A204.1 (cell line): ENCODE data around the gene GALNT17.

Experiments used
- FAIRE-seq: peaks from 2 replicates; lab custom pipeline; 2012; peaks lifted over from hg19 to GRCh38; lab: Jason Lieb, UNC

GALNT17 gene

GRCh38 chr7:71753236-71753635, 621.3 kb downstream of the GALNT17 start:
- FAIRE-seq: no peak

- no peak for FAIRE-seq
These were observed 622.2 kb downstream of the GALNT17 start for GRCh38 chr7:71753956-71754664.

- no peak for FAIRE-seq
These were observed 622.9 kb downstream of the GALNT17 start for GRCh38 chr7:71754828-71755227.

GRCh38 chr7:71761336-71761735, 629.4 kb downstream of the GALNT17 start:
- FAIRE-seq: no peak
